ENCODE data around the gene IL1RL2. TPM values are rescaled to one million over a fixed set of nuclear protein-coding genes. Genes with fewer than 3 reads are reported as not detected.

IL1RL2 gene
- total and polyA plus RNA-seq, 4 donors = 0.98 to 2.0 (median 1.3) TPM

GRCh38 chr2:102181919-102182635 is 4.7 kb upstream of the IL1RL2 start:
- WGBS = 76% methylated on average over 7 of the region's 7 CpGs
- Histone ChIP-seq H3K9me3 (ENCODE audit: control insufficient read depth in 4 of 4, low read length in 3 of 4) (no peaks in the 10 kb centered on the region), H3K36me3 (ENCODE audit: control insufficient read depth in 4 of 4, insufficient read depth in 3 of 4, low read depth in 1 of 4, low read length in 3 of 4) (peaks cover 0 to 12% (median 10%) of the 10 kb centered on the region in 4 donors), H3K4me3 (ENCODE audit: low read depth in 1 of 3, low read length in 3 of 3) (no peak overlapping the region), H3K4me1 (ENCODE audit: control insufficient read depth in 4 of 4, insufficient read depth in 4 of 4, low read length in 3 of 4) (peaks cover 0 to 6% (median under 1%) of the 10 kb centered on the region in 4 donors), H3K27ac (ENCODE audit: low read depth in 1 of 2, low read length in 2 of 2) (no peak overlapping the region), H3K27me3 (ENCODE audit: control insufficient read depth in 4 of 4, insufficient read depth in 4 of 4, low read length in 3 of 4) (no peaks in the 10 kb centered on the region), H3K9ac (ENCODE audit: low read depth in 1 of 2, low read length in 2 of 2) (no peak overlapping the region)
- TF ChIP-seq HNF4G (IDR thresholded peaks at IDR 0.05) (no peak), GABPA (IDR thresholded peaks at IDR 0.05 in 1 of 2, conservative IDR thresholded peaks at IDR 0.05 in 1 of 2) (peak; percentile 41 to 56), FOXA2 (IDR thresholded peaks at IDR 0.05) (no peak), MAX (IDR thresholded peaks at IDR 0.05) (no peak), RXRA (IDR thresholded peaks at IDR 0.05) (no peak), JUND (IDR thresholded peaks at IDR 0.05) (no peak), RAD21 (IDR thresholded peaks at IDR 0.05) (peak in 1 of 2 donors; percentile 5), ZBTB33 (IDR thresholded peaks at IDR 0.05) (no peak), FOXA1 (IDR thresholded peaks at IDR 0.05) (no peak), YY1 (IDR thresholded peaks at IDR 0.05) (no peak), HNF4A (conservative IDR thresholded peaks at IDR 0.05) (no peak), EGR1 (IDR thresholded peaks at IDR 0.05; ENCODE audit: low read depth in 2 of 2) (no peak), REST (IDR thresholded peaks at IDR 0.05) (no peak), TAF1 (conservative IDR thresholded peaks at IDR 0.05) (no peak), CTCF (IDR thresholded peaks at IDR 0.05; ENCODE audit: low read depth, low read length, missing input control) (no peak), SP1 (IDR thresholded peaks at IDR 0.05) (no peak)
- DNase-seq (ENCODE audit: low spot score) = no peak
